LNCAP (cell line): ENCODE data around the gene IPO7.

Experiments
- TF ChIP-seq, protein P1 (sequence below): fragments of 450-650 bp; IDR thresholded peaks from 2 replicates; pipeline ENCODE4 v1.5.1; 2017; ENCODE audit warnings: mild to moderate bottlenecking

Gene IPO7

DNA sequence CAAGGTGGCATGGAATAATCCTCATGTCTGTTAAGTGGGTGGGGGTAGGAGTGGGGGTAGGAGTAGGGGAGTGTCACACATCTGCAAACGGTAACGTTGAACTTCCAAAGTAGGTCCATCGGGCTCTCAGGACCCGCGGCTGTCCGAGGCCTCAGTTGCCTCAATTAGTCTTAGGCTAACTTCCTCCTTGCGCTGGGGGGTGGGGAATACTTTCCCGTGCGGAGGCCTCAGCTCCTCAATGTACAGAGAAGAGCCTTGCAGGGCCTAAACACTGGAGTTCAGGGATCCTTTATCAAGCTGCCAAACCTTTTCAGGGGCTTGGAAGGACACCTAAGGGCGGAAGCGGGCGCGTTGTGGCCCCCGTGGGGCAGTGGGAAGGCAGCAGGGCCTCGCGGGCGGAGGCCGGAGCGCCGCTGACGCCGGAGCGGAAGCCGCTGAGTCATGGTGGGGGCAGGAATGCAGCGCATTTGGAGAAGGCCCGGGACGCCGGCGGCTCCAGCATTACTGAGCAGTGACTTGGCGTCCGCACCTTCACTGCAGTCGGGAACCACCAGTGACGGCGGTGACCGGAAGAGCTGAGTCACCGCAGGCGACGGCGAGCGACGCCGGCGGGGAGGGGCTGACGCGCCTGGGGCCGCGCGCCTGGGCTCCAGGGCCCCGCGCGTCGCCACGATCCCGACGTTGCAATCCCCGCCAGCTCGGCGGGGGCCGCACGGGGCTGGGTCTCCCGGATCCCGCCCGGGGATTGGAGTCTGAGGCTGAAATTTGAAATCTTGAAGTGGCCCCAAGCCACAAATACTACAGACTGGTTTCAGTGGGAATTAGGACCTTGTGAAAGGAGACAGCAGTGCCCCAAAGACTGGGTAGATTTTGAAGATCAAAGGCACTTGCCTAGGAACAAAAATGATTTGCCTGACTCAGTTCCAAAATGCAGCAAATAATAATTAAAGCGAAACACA is 20.2 kb upstream of the IPO7 start:
- TF ChIP-seq, protein P1, sequence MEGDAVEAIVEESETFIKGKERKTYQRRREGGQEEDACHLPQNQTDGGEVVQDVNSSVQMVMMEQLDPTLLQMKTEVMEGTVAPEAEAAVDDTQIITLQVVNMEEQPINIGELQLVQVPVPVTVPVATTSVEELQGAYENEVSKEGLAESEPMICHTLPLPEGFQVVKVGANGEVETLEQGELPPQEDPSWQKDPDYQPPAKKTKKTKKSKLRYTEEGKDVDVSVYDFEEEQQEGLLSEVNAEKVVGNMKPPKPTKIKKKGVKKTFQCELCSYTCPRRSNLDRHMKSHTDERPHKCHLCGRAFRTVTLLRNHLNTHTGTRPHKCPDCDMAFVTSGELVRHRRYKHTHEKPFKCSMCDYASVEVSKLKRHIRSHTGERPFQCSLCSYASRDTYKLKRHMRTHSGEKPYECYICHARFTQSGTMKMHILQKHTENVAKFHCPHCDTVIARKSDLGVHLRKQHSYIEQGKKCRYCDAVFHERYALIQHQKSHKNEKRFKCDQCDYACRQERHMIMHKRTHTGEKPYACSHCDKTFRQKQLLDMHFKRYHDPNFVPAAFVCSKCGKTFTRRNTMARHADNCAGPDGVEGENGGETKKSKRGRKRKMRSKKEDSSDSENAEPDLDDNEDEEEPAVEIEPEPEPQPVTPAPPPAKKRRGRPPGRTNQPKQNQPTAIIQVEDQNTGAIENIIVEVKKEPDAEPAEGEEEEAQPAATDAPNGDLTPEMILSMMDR = no peak

DNA sequence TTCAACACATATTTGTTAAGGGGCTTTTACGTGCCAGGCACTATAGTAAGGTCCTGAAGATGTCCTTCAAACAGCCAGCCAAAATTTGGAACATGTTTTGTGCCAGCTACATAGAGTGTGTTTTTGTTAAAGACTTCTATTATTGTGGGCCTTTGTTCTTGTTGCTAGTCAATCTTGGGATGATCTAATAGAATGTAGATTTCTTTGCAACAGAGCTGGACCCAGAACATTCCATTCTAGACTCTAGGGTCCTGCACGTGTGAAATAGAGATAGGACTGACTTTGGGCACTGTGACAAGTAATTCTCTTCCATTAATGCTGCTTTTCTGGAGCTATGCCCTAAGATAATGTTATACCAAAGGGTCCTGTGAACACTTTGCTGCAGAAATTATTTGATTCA is 16.9 kb upstream of the IPO7 start:
- TF ChIP-seq, protein P1 = no peak

DNA sequence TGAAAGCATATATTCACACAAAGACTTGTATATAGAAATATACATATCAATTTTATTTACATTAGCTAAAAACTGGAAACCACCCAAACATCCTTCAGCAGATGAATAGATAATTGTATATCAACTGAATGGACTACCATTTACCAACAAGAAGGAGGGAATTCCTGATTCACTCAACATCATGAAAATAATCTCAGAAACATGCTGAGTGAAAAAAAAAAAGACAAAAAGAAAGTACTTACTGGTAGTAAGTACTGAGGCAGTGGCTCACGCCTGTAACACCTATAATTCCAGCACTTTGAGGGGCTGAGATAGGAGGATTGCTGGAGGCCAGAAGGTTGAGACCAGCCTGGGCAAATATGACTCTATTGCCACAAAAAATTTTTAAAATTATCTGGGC is 7.4 kb upstream of the IPO7 start:
- TF ChIP-seq, protein P1 = no peak

DNA sequence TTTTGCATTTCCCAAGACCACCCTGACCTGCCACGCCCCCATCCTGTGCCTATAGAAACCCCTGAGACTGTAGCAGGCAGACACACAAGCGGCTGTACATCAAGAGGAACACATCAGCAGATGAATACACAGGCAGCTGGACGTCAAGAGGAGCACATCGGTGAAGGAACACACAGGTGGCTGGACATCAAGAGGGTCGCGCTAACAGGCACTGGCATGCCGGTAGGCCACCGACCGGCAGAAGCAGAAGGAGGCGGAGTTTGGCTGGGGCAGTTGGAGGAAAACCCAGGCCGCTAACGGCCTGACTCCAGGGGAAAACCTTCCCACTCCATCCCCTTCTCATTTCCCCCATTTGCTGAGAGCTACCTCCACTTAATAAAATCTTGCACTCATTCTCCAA is 5.4 kb upstream of the IPO7 start:
- TF ChIP-seq, protein P1 = no peak

DNA sequence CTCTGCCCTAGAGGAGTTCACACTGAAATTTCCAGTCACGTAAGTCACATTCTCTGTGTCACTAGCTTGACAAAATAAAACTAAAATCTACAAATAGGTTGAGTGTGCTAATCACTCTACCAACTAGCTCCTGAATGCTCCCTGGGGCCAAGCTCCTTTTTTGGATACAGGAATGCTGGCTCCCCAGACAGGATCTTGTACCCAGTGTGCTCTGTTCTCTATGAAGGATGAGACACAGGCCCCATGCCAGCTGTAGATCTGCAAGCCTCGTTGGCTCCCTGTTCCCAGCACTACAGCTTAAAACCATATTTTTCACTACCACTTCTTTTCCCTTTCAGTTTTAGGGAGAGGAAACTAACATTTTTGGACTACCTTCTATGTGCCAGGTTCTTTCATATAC is 3.7 kb upstream of the IPO7 start:
- TF ChIP-seq, protein P1 = no peak

DNA sequence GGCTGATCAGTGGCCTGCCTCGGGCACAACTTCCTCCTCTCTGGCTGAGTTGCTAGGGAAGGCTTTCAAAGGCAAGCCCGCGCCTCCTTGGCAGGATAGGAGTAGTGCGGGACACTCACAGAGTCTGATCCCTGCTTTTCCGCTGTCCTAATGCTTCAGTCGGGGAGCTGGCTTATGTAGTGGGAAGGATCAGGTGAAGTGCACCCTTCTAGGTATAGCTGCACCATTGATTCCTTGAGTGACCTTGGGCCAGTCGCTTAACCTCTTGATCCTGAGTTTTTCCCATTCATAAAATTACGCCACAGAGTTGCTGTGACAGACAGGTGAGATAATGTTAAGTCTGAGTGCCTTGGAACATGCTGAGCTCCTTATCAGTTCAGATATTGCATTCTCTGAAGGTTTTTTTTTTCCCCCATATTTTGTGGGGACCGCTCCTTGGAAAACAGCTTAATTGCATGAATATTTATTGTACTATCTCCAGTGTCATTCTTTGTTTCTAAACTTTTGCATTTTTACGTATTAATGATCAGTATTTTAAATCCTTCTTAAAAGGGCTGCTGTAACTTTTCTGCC is 961 bp downstream of the IPO7 start:
- TF ChIP-seq, protein P1 = no peak

DNA sequence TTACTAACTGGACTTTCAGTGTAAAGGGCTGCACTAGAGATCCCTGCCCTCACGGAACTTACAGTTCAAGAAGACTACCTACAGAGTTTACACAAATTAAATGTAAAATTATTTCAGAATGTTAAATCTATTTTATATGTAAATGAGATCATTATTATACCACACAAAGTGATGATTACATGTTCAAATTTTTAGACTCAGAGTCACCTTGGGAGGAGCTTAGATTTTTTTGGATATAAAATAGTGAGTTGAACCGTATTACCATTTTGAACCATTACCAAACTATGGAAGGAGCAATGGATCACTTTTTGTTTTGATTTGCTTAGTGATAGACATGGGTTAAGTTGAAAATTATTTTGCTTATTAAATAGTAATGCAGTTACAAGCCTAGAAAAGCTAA is 1.6 kb downstream of the IPO7 start:
- TF ChIP-seq, protein P1 = no peak
